Stimulated activated naive B cell treated with anti-CD40 and anti-IgM and Interleukin-4, amounts not matched to agents 10 μg/mL and 1 μg/mL and 100 μg/mL, for 72 hours (primary cell): ENCODE data around the gene ADGRG3.

Source experiments
- ATAC-seq, 2 donors: fragments of 150-1000 bp; cut with Tn5 transposase; replicated peaks; 2 replicates each; pipeline ENCODE4 v1.10.0; 2021; ENCODE audit warnings: moderate library complexity in 1 of 2
- DNase-seq: peaks from one replicate; pipeline ENCODE4 v3.0.0; 2021
- H3K27ac Mint-ChIP-seq: one replicate; pipeline ENCODE4 v1.8.0; 2022; ENCODE audit warnings: mild to moderate bottlenecking, mixed read lengths
- H3K27me3 Mint-ChIP-seq, 2 donors: one replicate each; pipeline ENCODE4 v1.8.0; 2022; ENCODE audit warnings: mixed read lengths in 2 of 2
- H3K36me3 Mint-ChIP-seq, 2 donors: one replicate each; pipeline ENCODE4 v1.8.0; 2022; ENCODE audit warnings: mixed read lengths in 2 of 2, mild to moderate bottlenecking in 1 of 2
- H3K4me1 Mint-ChIP-seq, 2 donors: one replicate each; pipeline ENCODE4 v1.8.0; 2022; ENCODE audit warnings: mixed read lengths in 2 of 2, mild to moderate bottlenecking in 1 of 2
- H3K4me3 Mint-ChIP-seq, 2 donors: one replicate each; pipeline ENCODE4 v1.8.0; 2022; ENCODE audit warnings: mild to moderate bottlenecking in 2 of 2, mixed read lengths in 2 of 2, moderate library complexity in 1 of 2
- H3K9me3 Mint-ChIP-seq, 2 donors: one replicate each; pipeline ENCODE4 v1.8.0; 2022; ENCODE audit warnings: mixed read lengths in 2 of 2, mild to moderate bottlenecking in 1 of 2

Gene ADGRG3

DNA sequence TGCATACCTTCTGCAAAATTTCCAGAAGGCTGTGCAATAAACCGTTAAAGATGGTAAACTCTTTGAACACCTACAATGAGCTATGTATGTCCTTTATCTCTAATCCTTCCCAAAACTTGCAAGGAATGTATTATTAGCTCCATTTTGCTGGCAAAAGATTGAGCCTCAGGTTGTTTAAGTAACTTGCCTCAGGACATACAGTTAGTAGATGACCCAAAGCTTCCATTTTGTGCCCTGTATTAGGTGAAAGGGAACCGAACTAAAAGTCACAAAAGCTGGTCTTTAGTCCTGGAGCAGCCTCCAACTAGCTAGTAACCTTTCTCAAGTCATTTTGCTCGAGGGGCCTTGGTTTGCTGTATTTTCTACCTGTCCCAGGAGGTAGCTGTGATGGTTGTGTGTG is 4.3 kb downstream of the ADGRG3 start:
- no peaks in the 10 kb centered on the region for H3K4me1 Mint-ChIP-seq
- H3K4me3 Mint-ChIP-seq: no peak overlapping the region
- ATAC-seq (no peak), DNase-seq (no peak)
- H3K9me3 Mint-ChIP-seq: no peaks in the 10 kb centered on the region
- no peaks in the 10 kb centered on the region for H3K36me3 Mint-ChIP-seq
- no peak overlapping the region for H3K27ac Mint-ChIP-seq
- H3K27me3 Mint-ChIP-seq: peaks cover 4 to 10% of the 10 kb centered on the region in 2 donors

DNA sequence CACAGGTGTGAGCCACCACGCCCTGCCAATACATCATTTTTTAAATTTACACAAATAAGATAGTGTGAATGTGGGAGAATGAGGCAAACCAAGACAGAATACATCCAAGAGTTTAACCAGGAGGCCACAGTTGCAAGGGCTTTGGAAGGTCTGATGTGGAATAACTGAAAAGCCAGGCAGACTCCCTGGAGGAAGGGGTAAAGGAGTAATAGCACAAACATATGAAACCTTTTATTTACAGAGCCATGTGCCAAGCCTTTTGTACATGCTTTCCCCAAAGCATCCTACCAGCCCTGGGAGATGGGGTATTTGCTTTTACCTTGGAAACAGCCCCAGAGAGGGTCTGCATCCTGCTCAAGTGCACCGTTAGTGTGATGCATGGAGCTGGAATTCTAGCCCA is 4.7 kb downstream of the ADGRG3 start:
- H3K27me3 Mint-ChIP-seq: peaks cover 4 to 10% of the 10 kb centered on the region in 2 donors
- H3K9me3 Mint-ChIP-seq: no peaks in the 10 kb centered on the region
- H3K4me3 Mint-ChIP-seq: no peak overlapping the region
- H3K4me1 Mint-ChIP-seq: no peaks in the 10 kb centered on the region
- DNase-seq: no peak
- ATAC-seq: no peak
- no peaks in the 10 kb centered on the region for H3K36me3 Mint-ChIP-seq
- H3K27ac Mint-ChIP-seq: no peak overlapping the region

DNA sequence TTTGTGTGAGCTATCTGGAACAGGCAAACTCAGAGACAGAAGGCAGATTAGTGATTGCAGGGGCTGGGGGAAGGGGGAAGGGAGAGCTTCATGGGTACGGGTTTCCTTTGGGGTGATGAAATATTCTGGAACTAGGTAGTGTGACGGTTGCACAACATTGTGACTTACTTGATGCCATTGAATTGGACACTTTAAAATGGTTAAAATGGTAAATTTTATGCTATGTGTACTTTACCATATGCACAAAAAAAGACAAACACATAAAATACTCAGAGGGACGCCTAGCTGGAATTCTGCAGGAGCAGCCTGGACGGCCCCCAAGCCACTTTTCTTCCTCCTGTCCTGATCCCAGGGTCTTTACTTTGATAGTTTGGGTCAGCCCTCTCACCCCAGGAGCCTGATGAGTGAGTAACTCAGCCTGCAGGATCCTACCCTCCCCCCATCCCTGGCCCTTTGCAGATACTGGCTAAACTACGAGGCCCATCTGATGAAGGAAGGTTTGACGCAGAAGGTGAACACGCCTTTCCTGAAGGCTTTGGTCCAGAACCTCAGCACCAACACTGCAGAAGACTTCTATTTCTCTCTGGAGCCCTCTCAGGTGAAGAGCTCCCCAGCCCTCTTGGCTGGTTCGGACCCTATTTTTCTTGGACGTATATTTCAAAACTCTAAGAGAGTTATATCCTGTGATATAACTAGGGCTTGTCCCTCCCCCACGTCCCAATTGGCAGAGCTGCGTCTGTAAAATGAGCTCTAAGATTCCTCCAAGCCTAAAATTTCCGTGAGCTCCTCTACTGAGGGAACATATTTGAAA is 7.8 kb downstream of the ADGRG3 start:
- DNase-seq: no peak
- no peak for ATAC-seq
- Mint-ChIP-seq H3K27ac (no peak overlapping the region), H3K4me1 (peaks cover 0 to 5% of the 10 kb centered on the region in 2 donors), H3K36me3 (no peaks in the 10 kb centered on the region), H3K9me3 (no peaks in the 10 kb centered on the region), H3K27me3 (peaks cover 4 to 10% of the 10 kb centered on the region in 2 donors), H3K4me3 (no peak overlapping the region)

DNA sequence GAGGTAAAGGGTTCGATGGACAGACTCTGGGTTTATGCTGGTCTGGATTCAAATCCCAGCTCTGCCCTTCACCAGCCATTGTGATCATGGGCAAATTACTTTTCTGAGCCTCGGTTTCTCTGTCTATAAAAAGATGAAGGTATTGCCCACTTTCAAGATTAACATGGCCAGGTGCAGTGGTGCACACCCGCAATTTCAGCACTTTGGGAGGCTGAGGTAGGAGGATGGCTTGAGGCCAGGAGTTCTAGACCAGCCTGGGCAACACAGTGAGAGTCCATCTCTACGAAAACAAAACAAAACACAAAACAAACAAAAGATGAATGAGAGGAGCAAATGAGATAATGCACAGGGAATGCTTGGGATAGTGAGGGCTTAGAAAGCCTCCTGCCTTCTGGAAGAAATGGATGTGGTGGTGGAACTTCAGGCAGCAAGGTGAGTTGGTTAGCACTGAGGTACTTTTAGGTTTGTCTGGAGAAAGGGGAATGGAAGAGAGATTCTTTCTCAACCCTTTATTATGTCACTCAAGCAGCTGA is 8.5 kb downstream of the ADGRG3 start:
- Mint-ChIP-seq H3K27me3 (peaks cover 4 to 10% of the 10 kb centered on the region in 2 donors), H3K4me1 (peaks cover 0 to 5% of the 10 kb centered on the region in 2 donors), H3K4me3 (no peak overlapping the region), H3K9me3 (no peaks in the 10 kb centered on the region), H3K36me3 (no peaks in the 10 kb centered on the region), H3K27ac (no peak overlapping the region)
- ATAC-seq (no peak), DNase-seq (no peak)

DNA sequence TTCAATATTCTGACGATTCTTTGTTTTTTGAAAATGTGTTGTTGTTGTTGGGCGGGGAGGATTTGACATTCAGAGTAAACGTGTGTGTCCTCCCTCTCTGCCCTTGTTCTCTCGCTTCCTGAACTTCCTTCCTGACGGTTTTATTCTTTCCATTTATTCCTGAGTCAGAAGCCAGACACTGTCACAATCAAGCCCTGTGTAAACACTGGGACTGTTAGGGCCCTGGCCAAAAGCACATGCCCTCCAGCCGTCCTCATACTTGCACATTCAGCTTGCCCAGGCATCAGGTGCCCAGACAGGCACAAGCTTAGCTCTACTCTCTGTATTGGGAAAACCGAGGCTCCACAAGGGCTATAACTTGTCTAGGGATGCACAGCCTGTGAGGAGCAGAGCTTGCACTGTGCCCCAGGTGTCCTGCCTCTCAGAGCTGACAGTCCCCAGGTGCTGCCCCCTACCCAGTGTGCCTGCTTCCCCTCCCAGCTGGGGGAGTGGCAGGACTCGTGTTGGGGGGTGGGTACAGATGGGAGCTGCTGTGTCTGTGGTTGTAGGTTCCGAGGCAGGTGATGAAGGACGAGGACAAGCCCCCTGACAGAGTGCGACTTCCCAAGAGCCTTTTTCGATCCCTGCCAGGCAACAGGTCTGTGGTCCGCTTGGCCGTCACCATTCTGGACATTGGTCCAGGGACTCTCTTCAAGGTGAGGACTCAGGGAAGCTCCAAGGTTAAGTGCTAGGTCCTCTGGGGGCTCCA is 9.7 kb downstream of the ADGRG3 start:
- ATAC-seq: no peak
- H3K27ac Mint-ChIP-seq: no peak overlapping the region
- H3K27me3 Mint-ChIP-seq: peaks cover 4 to 10% of the 10 kb centered on the region in 2 donors
- no peaks in the 10 kb centered on the region for H3K9me3 Mint-ChIP-seq
- H3K4me1 Mint-ChIP-seq: peaks cover 0 to 5% of the 10 kb centered on the region in 2 donors
- no peaks in the 10 kb centered on the region for H3K36me3 Mint-ChIP-seq
- DNase-seq: no peak
- H3K4me3 Mint-ChIP-seq: no peak overlapping the region

DNA sequence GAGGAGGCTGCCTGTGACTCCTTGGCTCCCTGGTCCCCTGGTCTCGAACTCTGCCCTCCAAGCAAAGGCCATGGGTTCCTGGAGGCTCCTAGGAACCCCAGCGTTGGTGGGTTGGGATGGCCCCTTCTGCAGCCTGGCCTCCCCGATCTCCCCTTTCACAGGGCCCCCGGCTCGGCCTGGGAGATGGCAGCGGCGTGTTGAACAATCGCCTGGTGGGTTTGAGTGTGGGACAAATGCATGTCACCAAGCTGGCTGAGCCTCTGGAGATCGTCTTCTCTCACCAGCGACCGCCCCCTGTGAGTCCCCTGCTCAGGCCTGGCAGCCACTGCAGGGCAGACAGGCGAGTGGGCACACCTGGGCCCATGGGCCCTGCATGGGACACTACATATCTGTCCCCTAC is 10.9 kb downstream of the ADGRG3 start:
- ATAC-seq: no peak
- Mint-ChIP-seq H3K27me3 (peaks cover 0 to under 1% of the 10 kb centered on the region in 2 donors), H3K4me3 (no peak overlapping the region)

DNA sequence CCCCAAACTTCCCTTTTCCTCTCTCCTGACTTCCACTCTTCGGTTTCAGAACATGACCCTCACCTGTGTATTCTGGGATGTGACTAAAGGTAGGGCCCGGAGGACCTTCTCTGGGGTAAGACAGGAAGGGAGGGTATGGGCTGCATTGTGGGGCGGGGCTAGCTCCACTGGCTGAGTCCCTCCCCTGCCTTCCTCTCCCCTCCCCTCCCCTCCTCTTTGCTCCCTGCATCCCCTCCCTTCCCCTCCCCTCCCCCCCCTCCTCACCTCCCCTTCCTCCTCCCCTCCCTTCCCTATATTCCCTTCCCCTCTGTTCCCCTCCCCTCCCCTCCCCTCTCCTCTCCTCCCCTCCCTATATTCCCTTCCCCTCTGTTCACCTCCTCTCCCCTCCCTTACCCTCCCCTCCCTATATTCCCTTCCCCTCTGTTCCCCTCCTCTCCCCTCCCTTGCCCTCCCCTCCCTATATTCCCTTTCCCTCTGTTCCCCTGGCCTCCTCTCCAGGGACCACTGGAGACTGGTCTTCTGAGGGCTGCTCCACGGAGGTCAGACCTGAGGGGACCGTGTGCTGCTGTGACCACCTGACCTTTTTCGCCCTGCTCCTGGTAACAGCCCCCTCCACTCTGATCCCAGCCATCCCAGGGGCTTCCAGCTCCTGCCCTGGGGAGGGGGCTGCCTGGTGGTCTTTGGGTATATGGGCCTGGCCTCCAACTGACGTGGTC is 11.8 kb downstream of the ADGRG3 start:
- H3K36me3 Mint-ChIP-seq: no peaks in the 10 kb centered on the region
- no peak overlapping the region for H3K27ac Mint-ChIP-seq
- no peak overlapping the region for H3K4me3 Mint-ChIP-seq
- peaks cover 0 to 5% of the 10 kb centered on the region in 2 donors for H3K4me1 Mint-ChIP-seq
- no peaks in the 10 kb centered on the region for H3K9me3 Mint-ChIP-seq
- DNase-seq (no peak), ATAC-seq (peak in 1 of 2 donors; percentile 18)
- no peaks in the 10 kb centered on the region for H3K27me3 Mint-ChIP-seq

More for the DNA sequence above, 10.9 kb downstream of the ADGRG3 start:
- H3K4me1 Mint-ChIP-seq: peaks cover 0 to 5% of the 10 kb centered on the region in 2 donors
- no peak for DNase-seq
- no peaks in the 10 kb centered on the region for H3K36me3 Mint-ChIP-seq
- no peak overlapping the region for H3K27ac Mint-ChIP-seq
- H3K9me3 Mint-ChIP-seq: no peaks in the 10 kb centered on the region

DNA sequence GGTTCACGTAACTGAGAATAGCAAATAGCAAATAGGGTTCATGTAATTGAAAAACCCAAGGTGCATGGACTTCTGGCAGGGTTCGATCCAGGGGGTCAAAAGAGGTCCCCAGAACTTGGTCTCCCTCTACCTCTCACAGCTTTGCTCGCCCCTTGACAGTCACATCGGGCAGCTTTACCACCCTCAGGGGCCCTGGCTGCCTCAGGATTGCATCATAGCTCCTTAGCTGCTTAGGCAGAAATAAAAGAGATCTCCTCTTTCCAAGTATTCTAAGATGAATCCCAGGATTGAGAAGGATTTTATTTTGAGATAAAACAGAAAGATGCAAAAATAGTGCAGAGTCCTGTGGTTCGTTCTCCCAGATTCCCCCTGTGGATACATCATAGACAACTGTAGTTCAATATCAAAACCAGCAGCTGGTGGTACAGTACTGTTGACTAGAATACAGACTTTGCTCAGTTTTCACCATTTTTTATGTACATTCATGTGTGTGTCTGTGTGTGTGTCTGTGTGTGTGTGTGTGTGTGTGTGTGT is 12.8 kb downstream of the ADGRG3 start:
- H3K36me3 Mint-ChIP-seq: no peaks in the 10 kb centered on the region
- ATAC-seq (no peak), DNase-seq (no peak)
- H3K27ac Mint-ChIP-seq: no peak overlapping the region
- H3K4me3 Mint-ChIP-seq: no peak overlapping the region
- H3K4me1 Mint-ChIP-seq: peaks cover 0 to 5% of the 10 kb centered on the region in 2 donors
- H3K27me3 Mint-ChIP-seq: no peaks in the 10 kb centered on the region
- H3K9me3 Mint-ChIP-seq: no peaks in the 10 kb centered on the region

DNA sequence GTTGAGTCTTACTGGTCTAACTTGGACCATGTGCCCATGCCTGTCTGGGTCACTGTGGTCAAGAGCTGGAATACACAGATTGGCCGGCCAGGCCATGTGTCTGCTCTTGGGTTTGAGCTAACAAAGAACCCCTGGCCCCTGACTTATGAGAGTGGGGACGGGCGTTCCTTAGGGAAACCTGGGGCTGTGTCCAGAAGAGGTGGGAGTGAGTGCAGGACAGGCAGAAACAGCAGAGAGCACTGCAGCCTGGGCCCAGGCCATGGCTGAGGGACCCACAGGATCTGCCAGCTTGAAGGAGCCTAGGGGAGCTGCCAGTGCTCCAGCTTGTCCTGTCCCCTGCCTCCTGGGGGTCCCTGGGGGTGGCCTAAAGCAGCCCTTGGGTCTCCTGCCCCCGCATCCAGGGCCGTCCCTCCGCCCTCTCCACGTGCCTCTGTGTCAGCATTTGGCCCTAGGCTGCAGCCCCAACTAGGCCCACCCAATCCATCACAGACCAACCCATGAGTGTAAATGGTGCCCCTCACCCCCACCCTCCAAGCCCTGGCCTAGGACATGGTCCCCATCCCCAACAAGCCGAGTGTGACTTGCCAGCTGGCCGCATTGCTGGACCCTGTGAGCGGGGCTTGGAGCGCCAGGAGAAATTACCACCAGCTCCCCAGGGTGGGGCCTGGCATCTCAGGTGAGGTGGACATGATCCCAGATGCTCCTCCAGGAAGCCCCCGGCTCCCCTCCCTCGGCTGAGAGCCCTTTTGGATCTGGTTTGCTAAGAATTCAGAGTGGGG is 14.0 kb downstream of the ADGRG3 start:
- DNase-seq: no peak
- no peak for ATAC-seq

DNA sequence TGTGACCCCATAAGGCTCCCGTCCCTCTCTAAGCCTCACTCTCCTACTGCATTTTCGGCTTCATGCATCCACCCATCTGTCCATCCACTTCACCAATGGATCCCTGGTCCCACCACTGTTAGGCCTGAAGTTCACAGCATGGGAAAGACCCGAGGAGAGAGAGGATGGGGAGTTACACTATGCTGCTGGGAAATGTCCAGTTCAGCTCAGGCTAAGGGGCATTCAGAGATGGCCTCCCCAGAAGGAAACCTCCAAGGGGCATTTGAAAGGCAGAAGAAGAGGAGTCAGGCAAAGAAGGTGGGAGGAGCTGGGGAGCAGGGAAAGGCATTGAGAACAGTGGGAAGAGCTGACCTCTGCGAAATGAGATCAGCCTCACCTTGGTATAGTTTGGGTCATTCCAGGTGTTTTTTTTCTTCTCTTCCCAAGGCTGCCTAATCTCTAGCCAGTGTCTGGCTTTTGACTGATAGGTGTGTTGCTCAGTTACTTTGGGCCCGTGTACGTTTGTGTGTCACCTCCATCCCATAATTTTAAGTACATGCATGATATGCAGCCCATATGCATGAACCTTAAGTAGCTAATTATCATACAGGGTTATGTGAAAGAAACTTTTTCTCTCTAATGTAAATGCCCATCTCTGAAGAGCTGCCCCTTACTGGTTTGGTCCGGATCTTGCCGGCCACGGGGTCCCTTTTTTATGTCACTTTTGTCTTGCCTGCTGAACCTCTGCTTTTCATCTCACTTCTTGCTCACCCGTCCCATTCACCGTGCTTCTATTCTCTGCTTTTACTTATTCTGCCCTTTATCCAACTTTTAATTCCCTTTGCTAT is 14.9 kb downstream of the ADGRG3 start:
- no peak for ATAC-seq
- H3K4me3 Mint-ChIP-seq: no peak overlapping the region
- H3K4me1 Mint-ChIP-seq: peaks cover 0 to 5% of the 10 kb centered on the region in 2 donors
- no peak overlapping the region for H3K27ac Mint-ChIP-seq
- no peaks in the 10 kb centered on the region for H3K36me3 Mint-ChIP-seq
- no peaks in the 10 kb centered on the region for H3K9me3 Mint-ChIP-seq
- no peaks in the 10 kb centered on the region for H3K27me3 Mint-ChIP-seq
- no peak for DNase-seq

More for the DNA sequence above, 14.0 kb downstream of the ADGRG3 start:
- H3K27me3 Mint-ChIP-seq: no peaks in the 10 kb centered on the region
- no peak overlapping the region for H3K27ac Mint-ChIP-seq
- no peaks in the 10 kb centered on the region for H3K9me3 Mint-ChIP-seq
- H3K4me3 Mint-ChIP-seq: no peak overlapping the region
- H3K36me3 Mint-ChIP-seq: no peaks in the 10 kb centered on the region
- peaks cover 0 to 5% of the 10 kb centered on the region in 2 donors for H3K4me1 Mint-ChIP-seq

DNA sequence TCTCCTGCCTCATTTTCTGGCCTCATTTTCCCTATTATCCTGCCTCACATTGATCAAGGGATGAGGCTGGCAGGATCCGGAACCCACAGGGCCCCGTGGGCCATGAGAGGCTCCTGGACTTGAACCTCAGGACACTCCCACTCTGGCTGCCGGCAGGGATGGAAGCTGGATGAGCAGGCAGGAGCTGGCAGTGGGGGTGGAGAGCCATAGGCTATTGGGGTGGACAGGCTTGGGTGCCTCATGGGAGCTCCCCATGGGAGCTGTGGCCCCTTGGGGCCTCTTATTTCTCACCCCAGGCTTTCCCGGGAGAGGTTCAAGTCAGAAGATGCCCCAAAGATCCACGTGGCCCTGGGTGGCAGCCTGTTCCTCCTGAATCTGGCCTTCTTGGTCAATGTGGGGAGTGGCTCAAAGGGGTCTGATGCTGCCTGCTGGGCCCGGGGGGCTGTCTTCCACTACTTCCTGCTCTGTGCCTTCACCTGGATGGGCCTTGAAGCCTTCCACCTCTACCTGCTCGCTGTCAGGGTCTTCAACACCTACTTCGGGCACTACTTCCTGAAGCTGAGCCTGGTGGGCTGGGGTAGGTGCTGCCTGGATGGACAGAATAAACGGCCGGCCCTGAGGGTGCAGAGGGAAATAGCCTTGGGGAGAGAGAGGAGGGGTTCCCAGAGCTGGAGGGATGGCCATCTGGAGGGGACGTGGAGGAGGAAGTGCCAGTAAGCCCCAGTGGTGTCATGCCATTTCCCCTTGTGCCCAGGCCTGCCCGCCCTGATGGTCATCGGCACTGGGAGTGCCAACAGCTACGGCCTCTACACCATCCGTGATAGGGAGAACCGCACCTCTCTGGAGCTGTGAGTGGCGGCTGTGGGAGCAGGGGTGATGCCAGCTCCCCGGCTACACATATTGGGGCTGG is 15.8 kb downstream of the ADGRG3 start:
- Mint-ChIP-seq H3K4me3 (no peak overlapping the region), H3K4me1 (peaks cover under 1 to 5% of the 10 kb centered on the region in 2 donors)

More for the DNA sequence above, 15.8 kb downstream of the ADGRG3 start:
- Mint-ChIP-seq H3K27ac (peak overlapping the region; percentile 33), H3K36me3 (no peaks in the 10 kb centered on the region), H3K27me3 (no peaks in the 10 kb centered on the region), H3K9me3 (no peaks in the 10 kb centered on the region)
- no peak for DNase-seq
- ATAC-seq: no peak
